ENCODE measurements around the gene NRF1.
A peak's percentile ranks its signal among the peaks of the same experiment; 100 is the strongest.
"Not testable (repeated sequence)": the region's sequence is repeated elsewhere in the genome, so short reads cannot be mapped to it uniquely, and the experiment has no call there.

NRF1 gene

GRCh38 chr7:129782818-129783583, 171.5 kb downstream of the NRF1 start:
- DNase-seq (ENCODE audit: low spot score) = no peak

- no peak for DNase-seq (ENCODE audit: low spot score)
Measured at GRCh38 chr7:129783584-129783919, 172.0 kb downstream of the NRF1 start.

- DNase-seq (ENCODE audit: low spot score) = no peak
Measured at GRCh38 chr7:129784437-129784782, 172.9 kb downstream of the NRF1 start.

- no peak for DNase-seq (ENCODE audit: low spot score)
Measured at GRCh38 chr7:129784783-129785684, 173.5 kb downstream of the NRF1 start.

- DNase-seq (ENCODE audit: low spot score) = no peak
Measured at GRCh38 chr7:129785685-129786514, 174.4 kb downstream of the NRF1 start.

- no peak for DNase-seq (ENCODE audit: low spot score)
Measured at GRCh38 chr7:129786825-129787563, 175.5 kb downstream of the NRF1 start.

- no peak for DNase-seq (ENCODE audit: low spot score)
Measured at GRCh38 chr7:129789000-129789399, 177.5 kb downstream of the NRF1 start.

GRCh38 chr7:129789652-129790051, 178.1 kb downstream of the NRF1 start:
- DNase-seq (ENCODE audit: low spot score) = no peak

- no peak for DNase-seq (ENCODE audit: low spot score)
Measured at GRCh38 chr7:129790136-129790535, 178.6 kb downstream of the NRF1 start.

GRCh38 chr7:129792721-129793120, 181.2 kb downstream of the NRF1 start:
- DNase-seq (ENCODE audit: low spot score) = no peak

- DNase-seq (ENCODE audit: low spot score) = peak; percentile 8
Measured at GRCh38 chr7:129793506-129794310, 182.2 kb downstream of the NRF1 start.

GRCh38 chr7:129794461-129794860, 182.9 kb downstream of the NRF1 start:
- DNase-seq (ENCODE audit: low spot score) = not testable (repeated sequence)

GRCh38 chr7:129796186-129796775, 184.8 kb downstream of the NRF1 start:
- peak; percentile 36 for DNase-seq (ENCODE audit: low spot score)

- DNase-seq (ENCODE audit: low spot score) = peak; percentile 62
Measured at GRCh38 chr7:129797214-129797789, 185.8 kb downstream of the NRF1 start.

- no peak for DNase-seq (ENCODE audit: low spot score)
Measured at GRCh38 chr7:129798616-129799349, 187.3 kb downstream of the NRF1 start.

- DNase-seq (ENCODE audit: low spot score) = no peak
Measured at GRCh38 chr7:129799350-129799955, 187.9 kb downstream of the NRF1 start.

- no peak for DNase-seq (ENCODE audit: low spot score)
Measured at GRCh38 chr7:129800901-129801300, 189.4 kb downstream of the NRF1 start.

GRCh38 chr7:129801882-129802281, 190.4 kb downstream of the NRF1 start:
- DNase-seq (ENCODE audit: low spot score) = no peak

GRCh38 chr7:129803546-129804081, 192.1 kb downstream of the NRF1 start:
- no peak for DNase-seq (ENCODE audit: low spot score)
